Measurements from ENCODE around the gene PDIK1L.
"Not testable (repeated sequence)": the region's sequence is repeated elsewhere in the genome, so short reads cannot be mapped to it uniquely, and the experiment has no call there.

Gene PDIK1L

DNA sequence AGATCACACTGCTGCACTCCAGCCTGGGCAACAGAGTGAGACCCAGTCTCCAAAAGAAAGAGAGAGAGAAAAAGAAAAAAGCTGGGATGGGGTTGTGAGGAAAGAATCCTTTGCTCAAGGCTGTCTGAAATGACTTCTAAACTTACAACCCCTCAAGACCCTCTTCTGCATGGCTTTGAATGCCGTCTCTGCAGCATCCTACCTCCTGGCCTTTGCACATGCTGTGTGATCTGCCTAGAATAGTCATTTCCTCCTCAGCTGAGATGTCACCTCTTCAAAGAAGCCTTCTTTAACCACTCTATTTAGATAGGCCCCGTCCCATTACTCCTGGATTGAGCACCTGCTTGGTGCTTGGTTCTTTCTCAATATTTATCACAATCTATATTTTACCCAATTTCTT is 26.8 kb upstream of the PDIK1L start:
- H3K27ac ChIP-seq = no peak overlapping the region
- no peak overlapping the region for H3K4me3 ChIP-seq
- no peak for DNase-seq (ENCODE audit: low spot score)
- TF ChIP-seq CTCF (IDR thresholded peaks at IDR 0.05) = no peak

- no peak overlapping the region for H3K4me3 ChIP-seq
- TF ChIP-seq CTCF (IDR thresholded peaks at IDR 0.05) = no peak
- no peak overlapping the region for H3K27ac ChIP-seq
- no peak for DNase-seq (ENCODE audit: low spot score)
Observed at GRCh38 chr1:26089125-26089524, 22.5 kb upstream of the PDIK1L start.

GRCh38 chr1:26090893-26091292 is 20.7 kb upstream of the PDIK1L start:
- no peak for TF ChIP-seq CTCF (IDR thresholded peaks at IDR 0.05)

GRCh38 chr1:26092422-26092821 is 19.2 kb upstream of the PDIK1L start:
- DNase-seq (ENCODE audit: low spot score) = no peak
- no peak for TF ChIP-seq CTCF (IDR thresholded peaks at IDR 0.05)
- no peak overlapping the region for H3K27ac ChIP-seq
- H3K4me3 ChIP-seq = no peak overlapping the region

More at GRCh38 chr1:26090893-26091292, 20.7 kb upstream of the PDIK1L start:
- no peak for DNase-seq (ENCODE audit: low spot score)
- Histone ChIP-seq H3K4me3 (no peak overlapping the region), H3K27ac (no peak overlapping the region)

DNA sequence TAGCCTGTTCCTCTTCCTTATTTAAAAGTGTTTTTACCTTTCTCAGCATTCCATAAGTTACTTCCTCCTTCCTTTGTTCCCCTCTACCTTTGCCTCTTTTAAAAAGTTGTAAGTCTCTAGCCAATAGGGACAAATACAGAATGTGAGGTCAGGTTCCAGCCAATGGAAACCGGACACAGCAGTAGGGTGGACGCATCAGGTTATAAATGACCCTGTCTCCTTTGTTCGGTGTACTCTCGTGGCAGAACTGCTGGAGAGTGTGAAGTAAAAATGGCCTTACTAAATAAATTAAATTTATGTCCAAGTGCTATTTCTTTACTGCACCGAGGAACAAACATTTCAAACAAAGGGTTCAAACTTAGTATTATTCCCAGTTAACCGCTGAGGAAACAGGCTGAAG is 18.1 kb upstream of the PDIK1L start:
- not testable (repeated sequence) for H3K27ac ChIP-seq; H3K4me3 ChIP-seq; DNase-seq (ENCODE audit: low spot score)

DNA sequence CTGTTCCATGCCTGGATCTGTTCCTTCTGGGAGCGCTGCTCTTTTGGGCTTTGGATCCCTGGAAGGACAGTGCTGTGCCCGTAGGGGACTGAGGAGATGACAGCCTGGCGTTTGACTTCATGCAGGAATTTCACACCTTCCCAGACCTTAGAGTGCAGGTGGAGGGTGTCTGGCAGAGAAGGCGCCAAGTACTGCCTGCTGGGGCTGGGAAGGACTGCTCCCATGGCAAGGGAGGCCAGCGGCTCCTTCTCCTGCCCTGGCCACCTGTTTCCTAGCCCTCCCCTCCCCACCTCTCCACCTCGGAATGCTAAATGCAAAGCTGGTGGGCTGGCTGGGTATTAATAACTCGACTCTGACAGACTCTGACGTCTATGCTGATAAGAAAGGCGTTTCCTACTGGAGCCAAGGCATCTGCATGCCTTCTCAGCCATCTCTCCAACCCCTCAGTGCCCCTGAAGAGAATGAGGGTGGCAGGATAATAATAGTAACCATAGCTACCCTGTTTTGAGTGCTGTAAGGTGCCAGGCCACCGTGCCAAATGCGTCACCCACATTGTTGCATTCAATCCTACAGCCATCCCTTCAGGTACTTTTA is 17.5 kb upstream of the PDIK1L start:
- H3K27ac ChIP-seq = peak overlapping the region in 1 of 2 donors; percentile 24
- TF ChIP-seq CTCF (IDR thresholded peaks at IDR 0.05) = no peak
- DNase-seq (ENCODE audit: low spot score) = no peak
- H3K4me3 ChIP-seq = no peak overlapping the region

GRCh38 chr1:26094677-26095383 is 16.8 kb upstream of the PDIK1L start:
- H3K4me3 ChIP-seq = no peak overlapping the region
- peak overlapping the region in 1 of 2 donors; percentile 36 for H3K27ac ChIP-seq
- DNase-seq (ENCODE audit: low spot score) = no peak
- TF ChIP-seq CTCF (IDR thresholded peaks at IDR 0.05) = no peak

Measured in coronary artery (tissue), 2 donors.